GM23248 (cell line): Measurements from ENCODE around the gene COL7A1. TPM values are rescaled to one million over a fixed set of nuclear protein-coding genes. Genes with fewer than 3 reads are reported as not detected.

Experiments
- DNase-seq: peaks from one replicate; pipeline ENCODE4 v3.0.0-alpha.2; 2015
- H2AFZ ChIP-seq: fragments of 200-600 bp; sonication (generic); 2 replicates; pipeline ENCODE4 v1.6.1; 2016; ENCODE audit warnings: antibody characterized with exemption
- H3F3A ChIP-seq: fragments of 200-600 bp; sonication (generic); 2 replicates; pipeline ENCODE4 v1.6.1; 2016; ENCODE audit warnings: mild to moderate bottlenecking, antibody characterized with exemption, mixed run types; ENCODE audit not compliant: insufficient read depth
- H3K27ac ChIP-seq: fragments of 200-600 bp; sonication (generic); 2 replicates; pipeline ENCODE4 v1.5.1; 2016; ENCODE audit warnings: mild to moderate bottlenecking
- H3K27me3 ChIP-seq: fragments of 200-600 bp; sonication (generic); replicated peaks from 2 replicates; pipeline ENCODE4 v1.6.1; 2016; ENCODE audit warnings: mild to moderate bottlenecking; ENCODE audit not compliant: insufficient read depth
- H3K36me3 ChIP-seq: fragments of 200-600 bp; sonication (generic); 2 replicates; pipeline ENCODE4 v1.6.1; 2016; ENCODE audit warnings: low read depth, mild to moderate bottlenecking
- H3K4me1 ChIP-seq: fragments of 200-600 bp; sonication (generic); 2 replicates; pipeline ENCODE4 v1.6.1; 2016; ENCODE audit warnings: mild to moderate bottlenecking; ENCODE audit not compliant: insufficient read depth
- H3K4me2 ChIP-seq: fragments of 200-600 bp; sonication (generic); one replicate; pipeline ENCODE4 v1.6.1; 2016; ENCODE audit warnings: mild to moderate bottlenecking; ENCODE audit not compliant: unreplicated experiment
- H3K4me3 ChIP-seq: fragments of 200-600 bp; sonication (generic); 2 replicates; pipeline ENCODE4 v1.5.1; 2016; ENCODE audit warnings: mild to moderate bottlenecking
- H3K79me2 ChIP-seq: fragments of 200-600 bp; sonication (generic); 2 replicates; pipeline ENCODE4 v1.6.1; 2016; ENCODE audit warnings: mild to moderate bottlenecking; ENCODE audit not compliant: insufficient read depth
- H3K9ac ChIP-seq: fragments of 200-600 bp; sonication (generic); 2 replicates; pipeline ENCODE4 v1.6.1; 2016; ENCODE audit warnings: mild to moderate bottlenecking
- H3K9me2 ChIP-seq: fragments of 200-600 bp; sonication (generic); 2 replicates; pipeline ENCODE4 v1.6.1; 2016; ENCODE audit warnings: mixed run types, mild to moderate bottlenecking, moderate library complexity; ENCODE audit not compliant: insufficient read depth
- H3K9me3 ChIP-seq: fragments of 200-600 bp; sonication (generic); one replicate; pipeline ENCODE4 v1.6.1; 2017; ENCODE audit warnings: low read depth
- H4K20me1 ChIP-seq: fragments of 200-600 bp; sonication (generic); 2 replicates; pipeline ENCODE4 v1.6.0; 2016; ENCODE audit not compliant: insufficient read depth
- EZH2 ChIP-seq: fragments of 200-600 bp; sonication (generic); IDR thresholded peaks from 2 replicates; pipeline ENCODE4 v1.6.1; 2018; ENCODE audit warnings: antibody characterized with exemption, mild to moderate bottlenecking; ENCODE audit not compliant: insufficient read depth, poor library complexity, severe bottlenecking
- EZH2phosphoT487 ChIP-seq: fragments of 200-600 bp; sonication (generic); IDR thresholded peaks from 2 replicates; pipeline ENCODE4 v1.6.1; 2018; ENCODE audit warnings: antibody characterized with exemption, moderate library complexity, mild to moderate bottlenecking, low read depth; ENCODE audit not compliant: insufficient read depth
- WGBS, 2 experiments: methylation state at CpG; one replicate each; pipeline ENCODE4 v1.1.6; 2015 to 2017; ENCODE audit warnings: low lambda C conversion rate in 2 of 2, low coverage in 1 of 2; ENCODE audit errors: missing lambda C conversion rate in 2 of 2; 5-methylcytosine and 5-hydroxymethylcytosine counted together
- in situ Hi-C: fragments of 300-500 bp; cut with MboI; formaldehyde crosslinking; loops from 2 replicates; pipeline ENCODE4 v1.15.0; 2020
- polyA plus RNA-seq: library from polyadenylated mRNA; unstranded; fragments of >200 nt; fragmentation: Nextera tagmentation; extraction: Ambion mirVana; gene quantifications from 2 replicates; pipeline ENCODE4 v1.2.1, GENCODE V29; 2016
- total RNA-seq: library from RNA; depleted of rRNA; stranded (reverse); fragments of >200 nt; shearing (Covaris generic); gene quantifications from 2 replicates; pipeline ENCODE4 v1.2.3, GENCODE V29; 2014

COL7A1 gene
- total and polyA plus RNA-seq, 2 experiments from 2014 or later = 11.2 to 33.6 TPM

GRCh38 chr3:48576647-48577046, 18.5 kb downstream of the COL7A1 start:
- H4K20me1 ChIP-seq = no peaks in the 10 kb centered on the region
- no peaks in the 10 kb centered on the region for H3K9me2 ChIP-seq
- no peak overlapping the region for H3K9ac ChIP-seq
- H3K79me2 ChIP-seq = no peaks in the 10 kb centered on the region
- H2AFZ ChIP-seq = no peak overlapping the region
- no peaks in the 10 kb centered on the region for H3K4me1 ChIP-seq
- 77 to 79% methylated on average over 4 of the region's 4 CpGs for WGBS, 2 experiments
- no peaks in the 10 kb centered on the region for H3K36me3 ChIP-seq
- H3K4me3 ChIP-seq = no peak overlapping the region
- H3K27me3 ChIP-seq = no peaks in the 10 kb centered on the region
- no peaks in the 10 kb centered on the region for H3F3A ChIP-seq
- in situ Hi-C loops = no loop called here
- TF ChIP-seq EZH2 (no peak), EZH2phosphoT487 (no peak)
- no peak overlapping the region for H3K4me2 ChIP-seq
- H3K9me3 ChIP-seq = no peaks in the 10 kb centered on the region
- DNase-seq = no peak
- H3K27ac ChIP-seq = no peak overlapping the region

- H3K27ac ChIP-seq = no peak overlapping the region
Observed at GRCh38 chr3:48575366-48575765, 19.8 kb downstream of the COL7A1 start.

GRCh38 chr3:48573973-48574585, 21.1 kb downstream of the COL7A1 start:
- Histone ChIP-seq H3K4me1 (no peaks in the 10 kb centered on the region), H3K9me3 (no peaks in the 10 kb centered on the region), H3K9ac (no peak overlapping the region), H3K4me3 (no peak overlapping the region), H3F3A (no peaks in the 10 kb centered on the region), H3K9me2 (no peaks in the 10 kb centered on the region), H3K27me3 (no peaks in the 10 kb centered on the region), H2AFZ (no peak overlapping the region), H3K4me2 (no peak overlapping the region), H3K79me2 (no peaks in the 10 kb centered on the region), H3K27ac (no peak overlapping the region), H3K36me3 (no peaks in the 10 kb centered on the region), H4K20me1 (no peaks in the 10 kb centered on the region)
- TF ChIP-seq EZH2phosphoT487 = no peak
- TF ChIP-seq EZH2 = no peak
- WGBS, 2 experiments = 93% methylated on average over 10 of the region's 10 CpGs
- in situ Hi-C loops = no loop called here
- no peak for DNase-seq

More at GRCh38 chr3:48575366-48575765, 19.8 kb downstream of the COL7A1 start:
- Histone ChIP-seq H3K9me3 (no peaks in the 10 kb centered on the region), H3F3A (no peaks in the 10 kb centered on the region), H3K4me2 (no peak overlapping the region), H3K4me3 (no peak overlapping the region), H3K27me3 (no peaks in the 10 kb centered on the region), H3K4me1 (no peaks in the 10 kb centered on the region), H3K9me2 (no peaks in the 10 kb centered on the region), H2AFZ (no peak overlapping the region), H3K9ac (no peak overlapping the region), H4K20me1 (no peaks in the 10 kb centered on the region), H3K79me2 (no peaks in the 10 kb centered on the region), H3K36me3 (no peaks in the 10 kb centered on the region)
- no peak for DNase-seq
- TF ChIP-seq EZH2 = no peak
- no peak for TF ChIP-seq EZH2phosphoT487
- in situ Hi-C loops = no loop called here
- 86 to 87% methylated on average over 9 to 16 of the region's 17 CpGs for WGBS, 2 experiments

GRCh38 chr3:48572517-48572916, 22.6 kb downstream of the COL7A1 start:
- in situ Hi-C loops = no loop called here
- H2AFZ ChIP-seq = no peak overlapping the region
- H3K27me3 ChIP-seq = no peaks in the 10 kb centered on the region
- H3K9me2 ChIP-seq = no peaks in the 10 kb centered on the region
- H3K9me3 ChIP-seq = no peaks in the 10 kb centered on the region
- H3K79me2 ChIP-seq = no peaks in the 10 kb centered on the region
- no peak overlapping the region for H3K9ac ChIP-seq
- WGBS, 2 experiments = 93 to 94% methylated on average over 3 to 7 of the region's 7 CpGs
- H3F3A ChIP-seq = no peaks in the 10 kb centered on the region
- H3K36me3 ChIP-seq = no peaks in the 10 kb centered on the region
- H3K4me2 ChIP-seq = no peak overlapping the region
- no peaks in the 10 kb centered on the region for H4K20me1 ChIP-seq
- no peaks in the 10 kb centered on the region for H3K4me1 ChIP-seq
- TF ChIP-seq EZH2 = no peak
- TF ChIP-seq EZH2phosphoT487 = no peak
- H3K4me3 ChIP-seq = no peak overlapping the region
- H3K27ac ChIP-seq = no peak overlapping the region
- no peak for DNase-seq
